HG02642 (cell line): ENCODE results near the gene FGF19.

Experiments
- ATAC-seq: cut with Tn5 transposase; IDR thresholded peaks from one replicate; pipeline ENCODE4 v1.9.1; 2021; ENCODE audit warnings: mild to moderate bottlenecking; ENCODE audit not compliant: unreplicated experiment, poor library complexity

FGF19 gene

DNA sequence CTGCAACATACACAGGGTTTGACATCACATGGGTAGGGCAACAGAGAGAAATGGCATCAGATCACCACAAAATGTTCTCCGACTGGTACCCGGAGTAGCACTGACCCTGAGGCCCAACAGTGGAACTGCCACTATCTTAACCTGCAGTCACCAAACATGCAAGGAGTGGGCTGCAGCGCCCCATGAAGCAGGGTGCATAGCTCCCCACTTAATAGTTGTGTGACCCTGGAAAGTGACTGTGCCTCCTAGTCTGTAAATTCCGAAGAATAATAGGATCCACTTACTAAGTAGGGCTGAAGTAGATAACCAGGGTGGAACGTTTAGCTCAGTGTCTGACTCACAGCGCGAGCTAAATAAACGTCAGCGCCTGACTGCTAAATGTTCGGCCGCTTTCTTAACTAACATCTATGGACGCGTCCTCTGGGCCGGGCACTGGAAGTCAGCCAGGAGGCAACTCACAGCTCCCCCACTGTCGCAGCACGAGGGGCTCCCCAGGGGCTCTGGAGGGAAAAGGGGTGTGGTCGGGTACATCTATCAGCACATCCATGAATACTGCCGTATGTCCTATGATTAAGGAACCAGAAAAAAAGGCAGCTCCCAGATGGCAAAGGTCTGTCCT, 29.4 kb downstream of the FGF19 start:
- ATAC-seq = no peak

- no peak for ATAC-seq
These were observed 31.9 kb downstream of the FGF19 start for GRCh38 chr11:69671734-69672465.

- ATAC-seq = no peak
These were observed 33.5 kb downstream of the FGF19 start for GRCh38 chr11:69670158-69670845.

DNA sequence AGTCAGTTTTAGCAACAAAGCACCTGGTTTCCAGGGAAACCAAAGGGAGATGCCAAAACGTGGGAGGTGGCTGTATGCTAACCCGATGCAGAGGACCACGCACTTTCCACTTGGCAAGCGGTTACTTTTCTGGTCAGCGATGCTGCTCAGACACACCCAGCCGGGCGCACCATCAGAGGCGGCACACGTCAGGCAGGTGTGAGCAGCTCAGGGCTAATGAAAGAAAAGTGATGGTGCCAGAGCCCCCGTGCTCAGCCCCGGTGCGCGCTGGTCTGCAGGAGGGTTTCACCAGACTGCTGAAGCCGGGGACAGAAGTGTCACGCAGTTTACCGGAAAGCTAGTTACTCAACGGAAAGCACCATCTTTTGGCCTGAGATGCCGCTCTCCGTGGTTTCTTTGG, 34.3 kb downstream of the FGF19 start:
- ATAC-seq = no peak

- no peak for ATAC-seq
These were observed 35.9 kb downstream of the FGF19 start for GRCh38 chr11:69667619-69668604.

DNA sequence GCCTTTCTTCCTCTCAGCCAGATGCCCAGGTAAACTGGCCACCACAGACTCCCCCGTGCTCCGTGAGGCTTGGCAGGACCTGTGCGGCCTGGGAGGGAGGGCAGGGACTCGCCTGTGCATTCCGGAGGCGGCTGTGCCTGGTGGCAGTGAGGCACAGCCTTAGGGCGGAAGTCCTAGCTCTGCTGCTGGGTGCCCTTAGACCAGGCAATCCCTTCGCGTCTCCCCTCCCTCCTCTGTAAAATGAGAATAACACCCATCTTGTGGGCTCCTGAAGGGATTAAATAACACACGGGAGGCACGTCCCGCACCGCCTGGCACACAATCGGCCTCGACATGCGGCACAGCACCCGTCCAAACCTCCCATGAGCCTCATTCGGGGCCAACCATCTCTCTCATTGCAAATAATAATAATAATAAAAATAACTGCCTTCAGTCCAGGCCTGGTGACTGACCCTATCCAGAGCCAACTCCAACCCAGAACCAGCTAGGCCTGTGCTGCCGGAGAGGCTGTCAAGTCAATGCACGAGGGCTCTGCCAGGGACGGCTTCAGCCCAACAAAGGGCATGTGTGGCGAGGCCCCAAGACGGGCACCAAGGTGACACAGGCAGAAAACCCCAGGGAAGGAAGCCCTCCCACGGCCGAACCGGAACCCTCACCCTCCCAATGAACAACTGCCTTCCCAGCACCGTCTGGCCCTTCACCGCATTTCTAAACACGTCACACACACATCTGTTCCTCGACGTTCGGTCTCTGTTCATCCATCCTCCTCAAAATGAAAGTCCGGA, 36.9 kb downstream of the FGF19 start:
- no peak for ATAC-seq

DNA sequence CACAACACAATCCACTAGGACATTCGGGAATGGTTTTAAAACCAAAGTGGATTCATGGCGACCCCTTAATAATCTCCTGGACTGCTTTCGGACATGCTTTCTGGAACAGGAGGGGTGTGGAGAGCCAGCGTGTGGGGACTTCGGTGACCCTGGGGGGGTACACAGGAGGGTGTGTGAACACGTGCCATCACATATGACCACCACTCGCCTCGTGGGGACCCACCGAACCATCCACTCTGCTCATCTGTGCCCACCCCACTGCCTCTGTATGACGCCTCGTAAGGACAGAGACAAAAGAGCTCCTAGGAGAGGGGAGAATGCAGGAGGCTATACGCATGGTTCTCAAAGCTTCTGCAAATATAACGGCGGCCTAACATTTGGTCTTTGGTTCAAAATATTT, 37.6 kb downstream of the FGF19 start:
- ATAC-seq = no peak

GRCh38 chr11:69665669-69666068, 38.2 kb downstream of the FGF19 start:
- ATAC-seq = no peak

GRCh38 chr11:69664901-69665300, 38.9 kb downstream of the FGF19 start:
- ATAC-seq = no peak

DNA sequence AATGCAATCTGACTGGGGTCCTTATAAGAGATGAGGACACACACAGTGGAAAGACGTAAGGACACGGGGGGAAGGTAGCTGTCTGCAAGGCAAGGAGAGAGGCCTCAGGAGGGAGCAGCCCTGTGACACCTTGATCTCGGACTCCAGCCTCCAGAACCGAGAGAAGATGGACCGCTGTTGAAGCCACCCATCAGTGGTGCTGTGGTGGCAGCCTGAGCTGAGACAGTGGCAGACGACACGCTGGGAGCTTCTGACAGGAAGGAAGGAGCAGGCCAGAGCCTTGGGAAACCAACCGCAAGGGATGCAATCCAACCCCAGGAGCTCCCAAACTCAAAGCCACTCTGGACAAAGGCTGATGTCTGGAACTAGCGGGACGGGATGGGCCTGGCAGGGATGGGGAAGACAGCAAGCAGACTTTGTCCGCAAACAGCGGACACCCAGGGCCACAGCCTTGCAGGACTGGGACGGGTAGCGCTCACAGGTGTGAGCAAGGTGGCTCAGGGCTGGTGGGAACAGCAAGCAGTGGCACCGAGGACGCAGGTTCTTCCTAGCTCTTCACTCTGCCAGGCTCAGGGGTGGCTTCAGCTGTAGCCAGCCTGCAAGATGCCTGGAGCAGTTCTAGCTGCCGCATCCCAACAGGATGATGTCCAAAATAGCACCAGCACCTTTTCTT, 39.6 kb downstream of the FGF19 start:
- no peak for ATAC-seq

GRCh38 chr11:69663326-69663725, 40.5 kb downstream of the FGF19 start:
- ATAC-seq = no peak

- no peak for ATAC-seq
These were observed 41.0 kb downstream of the FGF19 start for GRCh38 chr11:69662806-69663205.

GRCh38 chr11:69662021-69662698, 41.7 kb downstream of the FGF19 start:
- ATAC-seq = no peak

DNA sequence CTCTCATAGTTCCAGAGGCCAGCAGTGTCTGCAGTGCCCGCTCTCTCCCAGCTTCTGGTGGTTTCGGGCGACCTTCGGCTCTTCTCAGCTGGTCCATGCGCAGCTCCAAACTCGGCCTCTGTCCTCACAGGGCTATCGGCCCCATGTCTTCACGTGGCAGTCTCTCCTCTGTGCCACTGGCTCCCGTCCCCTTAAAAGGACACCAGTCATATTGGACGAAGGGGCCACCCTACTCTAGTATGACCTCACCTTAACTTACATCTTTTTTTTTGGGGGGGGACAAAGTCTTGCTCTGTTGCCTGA, 42.5 kb downstream of the FGF19 start:
- ATAC-seq = no peak

- ATAC-seq = no peak
These were observed 43.8 kb downstream of the FGF19 start for GRCh38 chr11:69660001-69660500.

GRCh38 chr11:69659591-69659990, 44.2 kb downstream of the FGF19 start:
- ATAC-seq = no peak

DNA sequence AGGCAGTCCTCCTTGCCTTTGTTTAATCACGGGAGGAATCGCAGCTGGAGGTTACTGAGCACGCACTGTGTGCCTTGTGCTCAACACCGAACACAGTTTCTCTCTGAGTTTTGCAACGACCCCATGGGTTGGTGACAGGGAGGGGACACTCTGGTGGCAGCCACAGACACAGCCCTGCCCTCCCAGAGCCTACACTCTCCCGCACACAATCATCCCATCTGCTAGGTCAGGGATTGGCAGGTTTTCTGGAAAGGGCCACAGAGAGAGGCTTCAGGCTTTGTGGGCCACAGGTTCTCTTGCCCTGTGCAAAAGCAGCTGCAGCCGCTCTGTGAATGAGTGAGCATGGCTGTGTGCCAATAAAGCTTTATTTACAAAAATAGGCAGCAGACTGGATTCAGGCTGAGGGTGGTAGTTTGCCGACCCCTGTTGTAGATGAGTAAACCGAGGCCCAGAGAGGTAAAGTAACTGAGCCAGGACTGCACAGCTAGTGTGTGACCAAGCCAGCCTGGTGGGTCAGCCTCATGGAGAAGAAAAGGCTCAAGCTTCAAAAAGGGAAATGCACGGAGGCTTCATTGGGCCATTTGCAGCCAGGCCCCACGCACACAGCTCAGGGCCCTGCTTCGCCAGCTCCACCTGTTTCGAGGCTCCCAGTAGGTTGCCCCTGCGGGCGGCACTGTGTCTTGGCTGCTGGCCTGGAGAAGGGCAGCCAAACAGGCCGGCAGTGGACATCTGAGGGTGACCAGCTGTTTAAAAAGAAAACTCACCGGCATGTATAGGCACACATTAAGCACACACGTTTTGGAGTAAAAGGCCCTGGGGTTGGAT, 45.0 kb downstream of the FGF19 start:
- no peak for ATAC-seq
